ENCODE data around the gene DCUN1D3.
"Not testable (repeated sequence)": the region's sequence is repeated elsewhere in the genome, so short reads cannot be mapped to it uniquely, and the experiment has no call there.

The DCUN1D3 gene

DNA sequence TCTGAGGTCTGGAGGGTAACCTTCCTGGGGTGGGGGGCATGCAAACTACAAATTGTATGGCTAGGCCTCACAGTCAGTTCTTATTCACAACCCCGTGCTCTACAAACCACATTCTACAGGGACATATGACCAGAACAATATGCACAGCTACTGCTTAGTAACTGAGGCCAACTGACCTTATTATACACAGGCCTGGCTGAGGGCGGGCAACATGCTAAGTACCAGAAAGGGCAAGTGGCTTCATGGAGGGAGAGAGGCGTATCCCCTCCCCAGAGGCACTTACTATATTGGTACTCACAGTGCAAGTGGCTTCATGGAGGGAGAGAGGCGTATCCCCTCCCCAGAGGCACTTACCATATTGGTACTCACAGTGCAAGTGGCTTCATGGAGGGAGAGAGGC, 39.2 kb downstream of the DCUN1D3 start:
- not testable (repeated sequence) for DNase-seq

DNA sequence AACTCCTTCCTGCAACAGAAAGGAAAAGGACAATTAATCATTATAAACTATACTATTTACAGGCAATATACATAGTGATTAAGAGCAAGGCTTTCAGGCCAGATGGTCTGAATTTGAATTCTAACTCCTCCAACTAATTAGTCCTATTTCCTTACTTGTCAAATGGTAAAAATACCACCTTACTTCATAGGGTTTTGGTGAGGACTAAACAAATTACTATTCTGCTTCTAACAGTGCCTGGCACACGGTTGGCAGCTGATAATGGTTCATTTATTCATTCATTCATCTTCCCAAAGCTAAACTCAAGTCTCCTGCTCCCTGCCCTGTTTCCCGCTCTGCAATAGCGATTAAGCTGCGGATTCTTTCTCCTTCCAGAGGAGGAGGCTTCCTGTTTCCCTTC, 39.8 kb downstream of the DCUN1D3 start:
- DNase-seq, result no peak

DNA sequence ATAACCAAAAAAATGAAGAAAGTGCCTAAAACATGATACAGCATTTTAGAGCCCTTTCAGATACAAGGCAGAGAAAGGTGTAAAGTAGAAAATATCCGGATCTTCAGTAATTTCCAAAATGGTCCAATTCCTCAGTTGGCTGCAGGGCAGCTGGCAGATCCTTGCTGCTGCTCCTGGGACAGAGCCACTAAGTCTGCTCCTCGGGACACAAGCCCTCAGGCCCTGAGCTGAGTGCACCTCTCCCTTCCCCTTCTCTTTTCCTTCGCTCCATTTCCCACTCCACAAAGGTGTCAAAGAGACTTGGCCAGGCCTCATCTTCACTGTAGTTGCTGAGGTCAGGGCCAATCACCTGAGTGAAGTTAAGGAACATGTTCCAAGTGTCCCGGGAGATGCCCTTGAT, 40.5 kb downstream of the DCUN1D3 start:
- DNase-seq, result no peak

DNA sequence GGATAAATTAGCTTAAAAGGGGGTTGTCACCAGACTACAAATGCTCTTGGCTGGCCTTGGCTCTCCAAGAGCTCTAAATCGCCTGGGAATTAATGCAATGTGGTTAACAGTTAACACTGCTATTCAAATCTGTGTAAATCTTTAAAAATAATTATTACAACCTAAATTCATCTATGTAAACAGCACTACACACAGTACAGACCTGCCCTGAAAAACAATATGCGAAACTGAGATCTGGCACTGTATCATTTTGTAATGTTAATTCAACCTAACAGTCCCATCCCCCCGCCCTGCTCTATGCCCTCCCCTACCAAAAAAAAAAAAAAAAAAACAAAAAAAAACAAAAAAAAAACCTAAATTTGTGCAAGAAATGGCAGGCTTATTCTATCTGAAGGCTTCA, 40.9 kb downstream of the DCUN1D3 start:
- DNase-seq, result no peak

DNA sequence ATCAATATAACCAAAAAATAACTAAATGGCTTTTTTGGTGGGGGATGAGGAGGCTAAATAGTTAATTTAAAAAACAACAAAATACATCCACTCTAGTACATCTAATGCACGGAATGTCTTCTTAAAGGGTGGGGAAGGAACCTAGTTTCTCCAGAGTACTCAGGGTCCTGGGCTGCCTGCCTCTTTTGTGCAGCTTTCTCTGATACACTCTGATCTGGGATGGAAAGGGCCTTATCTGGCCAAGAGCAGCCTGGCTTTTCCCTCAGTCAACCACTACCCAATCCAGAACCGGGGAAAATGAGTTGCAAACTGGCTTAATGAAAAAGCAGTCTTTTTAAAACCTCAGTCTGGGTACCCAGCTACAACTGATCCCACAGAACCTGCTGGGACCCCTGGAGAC, 42.9 kb downstream of the DCUN1D3 start:
- no peak for DNase-seq

DNA sequence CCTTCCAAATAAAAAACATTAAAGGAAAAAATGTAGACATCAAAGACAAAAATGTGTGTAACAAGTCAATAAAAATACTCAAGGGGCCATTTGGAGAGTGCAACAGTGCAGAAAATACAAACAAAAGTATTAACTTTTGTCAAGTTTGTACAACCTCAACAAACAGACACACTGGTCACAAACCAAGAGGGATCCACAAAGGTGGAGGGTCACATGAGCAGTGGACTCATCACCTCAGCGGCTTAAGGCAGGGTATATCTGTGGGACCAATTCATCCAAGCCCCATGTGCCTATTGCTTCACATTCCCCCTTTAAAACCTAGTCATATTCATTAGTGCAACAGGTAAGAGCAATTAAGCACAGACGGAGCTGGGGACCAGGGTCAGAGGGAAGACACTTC, 45.2 kb downstream of the DCUN1D3 start:
- no peak for DNase-seq

DNA sequence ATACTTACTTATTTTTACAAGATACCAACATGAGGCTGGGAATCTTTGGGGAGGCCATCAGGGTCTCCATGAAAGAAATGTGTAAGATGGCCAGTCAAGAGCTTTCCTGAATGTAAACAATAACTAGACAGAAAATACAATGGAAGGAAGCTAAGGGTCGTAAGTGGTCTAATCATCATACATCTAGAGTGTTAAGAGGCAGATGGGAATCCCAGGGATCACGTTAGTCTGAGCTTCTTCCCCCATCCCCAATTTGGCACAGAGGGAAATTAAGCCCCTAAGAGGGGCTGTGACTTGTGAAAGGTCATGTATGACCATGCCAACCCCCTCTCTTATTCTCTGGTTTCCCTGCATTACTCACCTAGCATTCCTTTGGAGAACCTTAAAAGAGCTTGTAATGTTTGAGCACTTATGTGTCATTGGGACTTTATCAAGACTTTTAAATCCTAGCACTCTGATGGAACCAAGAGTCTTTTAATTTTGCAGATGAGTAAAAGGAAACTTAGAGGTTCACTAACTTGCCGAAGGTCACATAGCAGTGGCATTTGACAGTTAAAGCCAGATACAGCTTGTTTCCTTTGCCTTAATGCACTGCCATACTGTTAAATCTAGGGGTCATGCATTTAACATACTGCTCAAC, 46.1 kb downstream of the DCUN1D3 start:
- no peak for DNase-seq

DNA sequence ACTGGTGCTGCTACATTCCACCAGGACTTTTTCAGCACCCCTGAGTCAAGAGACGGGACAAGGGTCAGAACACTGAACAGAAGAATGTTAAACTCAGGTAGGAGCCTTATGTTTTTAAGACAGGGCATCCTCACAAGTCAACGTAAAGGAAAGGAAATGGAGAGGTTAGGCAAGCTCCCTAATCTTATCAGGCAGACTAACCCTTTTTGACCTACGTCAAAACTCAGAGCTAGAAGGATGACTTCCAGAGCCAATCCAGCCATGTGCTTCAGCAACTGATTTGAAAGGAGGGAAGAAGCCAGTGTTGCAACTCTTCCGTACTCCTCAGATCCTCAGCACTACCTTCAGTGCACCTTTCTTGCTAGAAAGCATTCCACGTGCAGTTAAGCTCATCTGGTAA, 47.0 kb downstream of the DCUN1D3 start:
- DNase-seq, result no peak

DNA sequence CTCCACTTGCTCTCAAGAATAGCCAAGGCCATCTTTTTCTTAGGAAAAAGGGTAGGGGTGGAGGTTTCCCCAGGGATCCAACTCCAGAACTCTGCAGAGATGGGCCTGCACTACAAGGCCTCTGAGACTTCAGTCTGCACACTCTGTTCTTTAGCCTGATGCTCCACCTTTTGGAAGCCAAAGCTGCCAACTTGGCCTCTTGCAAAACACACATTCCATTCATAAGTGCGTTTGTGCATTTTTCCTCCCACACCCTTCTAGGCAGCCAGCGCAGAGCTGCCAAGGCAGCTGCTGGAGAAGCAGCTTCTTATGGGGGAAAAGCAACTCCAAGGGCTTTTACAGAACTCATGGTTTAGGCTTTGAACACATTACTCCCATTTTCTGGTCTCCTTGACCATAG, 48.6 kb downstream of the DCUN1D3 start:
- DNase-seq, result no peak

DNA sequence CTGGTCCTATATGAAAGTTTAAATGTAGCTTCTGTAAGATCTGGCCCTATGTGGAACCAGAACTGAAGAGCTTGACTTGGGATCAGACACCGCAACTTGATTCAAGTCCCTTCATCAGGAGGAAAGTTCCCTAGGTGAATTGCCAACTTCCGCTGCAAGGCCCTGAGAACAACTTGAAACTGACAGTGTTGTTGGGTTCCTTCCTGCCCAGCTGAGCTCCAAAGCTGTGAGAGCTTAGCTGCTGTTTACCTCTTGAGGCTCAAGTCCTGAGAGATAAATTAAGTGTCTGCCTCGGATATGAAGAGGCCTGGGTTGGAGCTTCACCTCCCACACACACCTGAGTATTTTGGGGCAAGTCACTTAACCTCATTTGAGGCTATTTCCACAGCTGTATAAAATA, 49.2 kb downstream of the DCUN1D3 start:
- no peak for DNase-seq

DNA sequence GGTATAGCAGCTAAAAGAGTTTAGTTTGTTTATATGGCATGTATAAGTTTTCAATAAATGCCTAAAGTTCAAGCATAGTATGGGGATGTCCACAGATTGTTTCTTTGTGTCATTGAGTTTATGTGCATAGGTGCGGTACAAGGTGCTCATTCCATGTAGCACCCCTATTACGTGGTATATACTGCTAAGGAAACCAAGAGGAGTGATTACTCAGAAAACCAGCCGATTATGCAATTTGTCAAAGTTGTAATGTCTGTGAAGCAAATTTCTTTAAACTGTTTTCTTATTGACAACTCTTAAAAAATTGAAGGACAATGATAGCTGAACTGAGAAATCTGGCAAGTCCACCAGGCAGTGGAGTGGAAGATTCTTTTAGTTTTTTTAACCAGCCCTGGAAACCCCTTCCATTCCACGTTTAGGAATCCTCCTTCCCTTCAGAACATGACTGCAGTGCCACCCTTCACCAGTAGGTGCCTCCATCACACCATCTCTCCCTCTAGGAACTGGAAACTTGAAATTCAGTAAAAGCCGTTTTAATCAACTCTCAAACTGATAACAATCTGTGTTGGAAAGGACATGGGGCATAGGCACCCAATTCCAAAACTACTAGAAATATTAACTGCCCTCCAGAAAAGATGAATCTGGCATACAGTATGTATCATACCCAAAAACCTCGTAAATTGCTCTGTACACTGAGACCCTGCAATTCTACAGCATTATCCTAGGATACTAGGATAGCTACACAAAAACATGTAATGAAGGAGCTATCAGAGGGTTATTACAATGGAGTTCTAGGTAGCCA, 50.4 kb downstream of the DCUN1D3 start:
- DNase-seq, result peak; percentile 19

DNA sequence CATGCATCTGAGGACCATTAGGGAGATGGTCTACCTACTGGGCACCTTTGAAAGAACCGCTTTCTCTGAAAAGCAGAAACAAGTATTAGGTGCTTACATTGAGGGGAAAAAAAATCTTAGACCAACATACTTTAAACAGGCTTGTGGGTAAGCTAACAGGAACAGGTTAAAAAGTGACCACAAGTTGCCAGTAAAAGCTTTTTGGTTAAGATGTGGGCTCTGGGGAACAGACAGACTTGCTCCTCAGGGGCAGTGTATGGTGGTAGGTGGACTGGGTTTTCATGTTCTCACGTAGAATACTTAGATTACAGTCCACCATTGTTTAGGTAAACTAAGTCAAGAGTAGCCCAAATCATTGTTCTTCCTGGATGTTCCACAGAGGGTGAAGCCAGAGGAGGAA, 52.6 kb downstream of the DCUN1D3 start:
- DNase-seq, result no peak

DNA sequence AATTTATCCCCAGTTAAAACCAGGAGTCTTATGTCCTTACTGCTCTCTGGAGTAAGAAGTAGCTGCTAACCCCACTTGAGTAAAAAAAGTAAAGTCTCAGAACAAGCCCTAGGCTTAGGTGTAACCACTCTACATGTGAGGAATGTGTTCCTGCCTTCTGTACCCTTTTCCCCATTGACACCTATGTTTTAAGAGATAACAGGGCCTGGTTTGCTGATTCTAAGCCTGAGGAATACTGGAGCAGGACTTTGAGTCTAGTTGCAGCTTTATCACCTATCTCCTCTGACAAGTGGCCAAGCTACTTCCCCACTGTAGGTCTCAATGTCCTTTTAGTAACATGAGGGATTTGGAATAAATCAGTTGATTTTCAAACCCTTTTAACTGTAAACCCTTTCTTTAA, 53.6 kb downstream of the DCUN1D3 start:
- no peak for DNase-seq

DNA sequence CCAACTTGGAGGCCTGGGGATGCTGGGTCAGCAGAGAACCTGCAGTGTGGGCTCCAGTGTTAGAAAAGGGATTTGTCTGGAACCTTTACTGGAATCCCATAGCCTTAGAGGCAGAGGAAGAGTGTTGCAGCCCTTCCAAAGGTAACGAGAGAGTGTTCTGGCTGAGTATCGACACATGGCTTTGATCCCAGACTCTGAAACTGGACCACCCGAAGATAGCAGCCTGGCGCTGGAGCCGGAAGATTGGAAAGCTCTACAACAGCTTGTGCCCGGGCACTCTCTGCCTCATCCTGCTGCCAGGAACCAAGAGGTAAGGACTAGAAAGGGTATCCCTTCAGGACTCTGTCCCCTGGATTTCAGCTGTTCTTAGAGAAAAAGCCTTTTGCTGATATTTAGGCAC, 54.1 kb downstream of the DCUN1D3 start:
- DNase-seq, result no peak

DNA sequence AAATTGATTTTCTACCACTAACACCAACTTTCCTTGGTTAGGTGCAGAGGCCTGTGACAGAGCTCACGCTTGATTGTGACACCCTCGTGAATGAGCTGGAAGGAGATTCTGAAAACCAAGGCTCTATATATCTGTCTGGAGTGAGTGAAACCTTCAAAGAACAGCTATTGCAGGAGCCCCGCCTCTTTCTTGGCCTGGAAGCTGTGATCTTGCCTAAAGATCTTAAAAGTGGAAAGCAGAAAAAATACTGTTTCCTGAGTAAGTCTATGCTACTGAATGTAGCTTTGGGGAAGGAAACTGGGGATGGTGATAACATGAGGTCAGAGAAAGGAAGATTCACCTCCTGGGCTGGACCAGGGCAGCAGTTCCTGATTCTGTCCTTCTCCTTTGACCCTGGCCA, 55.6 kb downstream of the DCUN1D3 start:
- DNase-seq, result no peak

DNA sequence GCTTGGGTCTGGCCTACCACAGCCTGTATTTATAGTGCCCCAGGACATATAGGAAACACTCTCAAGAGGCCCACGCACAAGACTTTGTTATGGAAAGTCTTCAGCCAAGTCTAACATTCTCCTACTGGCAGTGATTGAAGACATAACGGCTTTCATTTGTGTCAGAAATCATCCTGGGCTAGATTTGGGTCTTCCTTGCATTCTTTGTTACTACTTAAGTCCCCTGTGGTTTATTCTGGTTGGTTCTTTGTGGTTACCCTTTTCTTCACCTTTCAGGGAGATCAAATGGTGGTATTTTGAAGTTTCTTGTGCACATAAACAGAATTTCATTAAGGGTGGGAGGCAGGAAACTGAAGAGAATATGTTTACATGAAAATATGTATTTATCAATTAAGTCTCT, 56.1 kb downstream of the DCUN1D3 start:
- no peak for DNase-seq

DNA sequence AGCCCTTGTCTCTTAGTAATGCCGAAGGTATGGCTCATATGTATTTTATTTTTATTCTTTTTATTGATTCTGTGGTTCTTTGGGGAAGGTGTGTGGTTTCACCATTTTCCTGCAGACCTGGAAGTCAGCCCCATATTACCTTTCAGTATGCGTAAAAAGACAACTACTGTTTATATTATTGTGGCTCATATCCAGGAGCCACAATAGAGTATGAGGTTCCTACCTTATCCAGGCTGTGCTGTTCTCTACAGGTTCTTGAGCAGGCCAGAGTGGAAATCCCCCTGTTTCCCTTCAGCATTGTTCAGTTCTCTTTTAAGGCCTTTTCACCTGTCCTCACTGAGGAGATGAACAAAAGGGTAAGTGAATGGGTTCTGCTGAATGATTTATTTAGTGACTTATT, 60.7 kb downstream of the DCUN1D3 start:
- DNase-seq, result no peak

DNA sequence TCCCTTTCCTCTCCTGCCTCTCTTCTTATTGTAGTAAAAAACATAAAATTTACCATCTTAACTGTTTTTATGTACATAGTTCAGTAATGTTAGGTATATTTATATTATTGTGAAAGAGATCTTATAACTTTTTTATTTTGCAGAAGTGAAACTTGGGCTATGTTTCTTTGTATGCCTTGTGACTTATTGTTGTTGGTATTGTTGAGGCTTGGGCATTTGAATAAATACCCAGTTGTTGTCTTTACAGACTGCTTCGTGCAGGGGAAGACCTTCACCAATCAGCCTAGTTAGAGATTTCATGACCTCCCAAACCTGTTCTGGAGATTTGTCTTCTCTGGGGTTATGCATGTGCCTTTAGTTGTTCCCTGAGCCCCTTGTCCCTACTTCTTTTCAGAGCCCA, 61.9 kb downstream of the DCUN1D3 start:
- DNase-seq, result no peak

DNA sequence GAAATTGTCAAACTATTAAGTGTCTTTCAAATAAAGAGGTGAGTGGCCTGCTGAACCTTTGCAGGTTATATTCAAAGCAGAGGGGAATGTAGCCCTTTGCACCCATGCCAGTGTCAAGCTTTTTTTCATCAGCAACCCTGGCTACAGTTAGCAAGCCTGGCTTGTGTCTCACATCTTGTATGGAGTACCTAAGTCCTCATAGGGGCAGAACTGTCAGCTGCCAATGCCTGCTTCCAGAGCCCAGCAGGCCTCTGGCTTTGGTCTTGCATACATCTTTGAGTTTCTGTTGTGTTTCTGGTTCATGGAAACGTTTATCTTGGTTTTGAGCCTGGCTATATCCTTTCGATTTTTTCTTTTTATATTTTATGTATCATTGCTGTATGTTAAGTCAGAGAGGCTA, 67.1 kb downstream of the DCUN1D3 start:
- no peak for DNase-seq

DNA sequence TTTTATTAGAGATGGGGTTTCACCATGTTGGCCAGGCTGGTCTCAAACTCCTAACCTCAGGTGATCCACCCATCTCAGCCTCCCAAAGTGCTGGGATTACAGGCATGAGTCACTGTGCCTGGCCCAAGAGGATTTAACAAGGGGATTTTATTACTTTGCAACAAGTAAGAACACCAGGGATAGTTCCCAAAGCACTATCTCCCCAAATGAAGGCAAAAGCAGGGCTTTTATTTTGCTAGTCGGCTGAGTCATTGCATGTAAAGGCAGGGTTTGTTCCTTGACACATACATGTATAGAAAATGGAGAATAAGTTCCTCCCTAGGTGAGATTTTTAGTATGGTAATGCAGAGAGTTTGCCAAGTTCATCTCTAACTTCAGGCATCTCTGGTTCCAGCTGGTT, 69.8 kb downstream of the DCUN1D3 start:
- no peak for DNase-seq

DNA sequence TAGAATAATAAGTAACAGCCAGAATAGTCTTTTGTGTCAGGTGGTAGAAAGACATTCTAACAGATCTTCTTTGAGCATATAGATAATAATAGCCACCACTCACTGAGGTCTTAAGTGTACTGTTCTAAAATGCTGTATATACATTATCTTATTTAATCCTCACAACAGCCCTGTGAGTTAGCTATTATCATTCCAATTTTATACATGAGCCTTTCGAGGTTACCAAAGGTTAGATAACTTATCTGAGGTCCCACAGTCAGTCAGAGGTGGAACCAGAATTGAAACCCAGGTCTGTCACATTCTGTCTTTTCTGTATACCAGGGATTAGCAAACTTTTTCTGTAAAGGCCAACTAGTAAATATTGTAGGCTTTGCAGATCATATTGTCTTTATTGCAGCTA, 70.6 kb downstream of the DCUN1D3 start:
- DNase-seq, result no peak

DNA sequence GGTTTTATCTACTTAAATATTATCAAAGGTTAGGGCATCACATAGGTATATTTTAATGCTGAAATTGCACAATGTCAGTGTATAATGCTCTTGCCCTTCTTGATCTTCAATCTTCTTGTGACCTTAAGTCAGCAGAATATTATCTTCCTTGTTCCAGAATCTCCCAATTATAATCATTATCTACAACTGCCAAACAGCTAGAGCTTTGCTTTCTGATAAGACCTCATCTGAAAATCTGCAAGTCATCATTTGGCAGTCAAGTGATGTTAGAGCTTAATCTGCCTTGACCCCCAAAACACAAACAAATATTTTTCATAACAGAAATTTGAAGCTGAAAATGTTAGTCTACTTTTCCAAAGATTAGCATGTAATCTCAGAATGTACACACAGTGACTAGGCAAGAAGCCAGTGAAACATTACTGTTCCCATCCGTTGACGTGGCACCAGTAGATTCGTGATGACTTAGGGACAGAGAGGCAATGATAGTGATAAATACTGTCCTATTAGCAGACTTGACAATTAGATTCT, 74.1 kb downstream of the DCUN1D3 start:
- no peak for DNase-seq

DNA sequence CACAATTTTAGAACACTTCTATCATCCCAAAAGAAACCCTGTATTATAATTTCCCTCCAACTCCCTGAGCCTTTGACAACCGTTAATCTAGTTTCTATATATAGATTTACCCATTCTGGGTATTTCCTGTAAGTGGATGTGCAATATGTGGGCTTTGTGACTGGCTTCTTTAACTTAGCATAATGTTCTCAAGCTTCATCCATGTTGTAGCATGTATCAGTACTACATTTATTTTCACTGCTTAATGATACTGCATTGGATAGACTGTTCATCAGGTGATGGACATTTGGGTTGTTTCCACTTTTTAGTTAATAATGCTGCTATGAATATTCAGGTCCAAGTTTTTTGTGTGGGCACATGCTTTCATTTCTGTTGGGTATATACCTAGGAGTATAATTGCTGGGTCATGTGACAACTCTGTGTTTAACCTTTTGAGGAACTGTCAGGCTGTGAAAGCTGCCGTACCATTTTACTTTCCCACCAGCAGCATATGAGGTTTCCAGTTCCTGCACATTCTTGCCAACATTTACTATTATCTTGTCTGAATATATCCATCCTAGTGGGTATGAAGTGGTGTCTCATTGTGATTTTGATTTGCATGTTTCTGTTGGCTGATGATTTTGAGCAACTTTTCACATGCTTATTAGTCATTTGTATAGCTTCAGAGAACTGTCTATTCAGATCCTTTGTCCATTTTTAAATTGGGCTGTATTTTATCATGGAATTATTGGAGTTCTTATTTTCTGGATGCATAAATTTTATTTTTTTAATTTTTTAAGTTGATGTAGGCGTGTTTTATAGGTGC, 77.4 kb downstream of the DCUN1D3 start:
- no peak for DNase-seq

DNA sequence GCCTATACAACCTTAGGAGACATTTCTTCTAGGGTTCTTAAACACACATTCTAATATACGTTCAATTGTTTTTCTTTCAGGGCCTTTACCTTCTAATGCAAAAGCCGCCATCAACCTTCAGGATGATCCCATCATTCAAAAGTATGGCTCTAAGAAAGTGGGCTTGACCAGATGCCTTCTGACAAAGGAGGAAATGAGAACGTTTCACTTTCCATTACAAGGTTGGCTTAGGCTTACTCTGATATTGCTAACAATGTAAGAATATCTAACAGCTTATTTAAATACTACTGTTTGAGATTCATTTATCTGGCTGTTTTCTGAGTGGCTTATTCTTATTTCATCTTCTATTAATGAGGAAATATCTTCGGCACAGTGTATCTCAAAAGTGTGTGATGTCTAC, 78.5 kb downstream of the DCUN1D3 start:
- no peak for DNase-seq
